A549 (cell line): Measurements from ENCODE around the gene DNAJC10. TPM values are rescaled to one million over a fixed set of nuclear protein-coding genes. Genes with fewer than 3 reads are reported as not detected.

Experiments
- ATAC-seq, 2 experiments: fragments of 200-7000 bp in 1 of 2; fragments of >200 bp in 1 of 2; cut with Nextera tagmentation in 1 of 2; cut with Tn5 transposase in 1 of 2; 3 replicates each; pipeline versions ENCODE4 v1.8.0 to v1.9.1; 2018 to 2020; ENCODE audit warnings: mild to moderate bottlenecking in 1 of 2, moderate library complexity in 1 of 2
- CTCF ChIA-PET: fragments of 300-600 bp; sonication (Branson Sonifier 250); formaldehyde crosslinking; extraction: SDS; loops from one replicate; lab custom pipeline; 2021; ENCODE audit warnings: antibody characterized with exemption, inconsistent platforms; lab: Yijun Ruan, JAX
- POLR2A ChIA-PET: fragments of 350-600 bp; formaldehyde crosslinking; extraction: SDS; loops from one replicate; lab custom pipeline; 2021; ENCODE audit warnings: antibody characterized with exemption, inconsistent platforms; lab: Yijun Ruan, JAX
- DNase-seq, 2 experiments: peaks; one replicate each; pipeline versions ENCODE4 v3.0.0 to v3.0.0-alpha.2; 2011 to 2016; ENCODE audit warnings: low read depth in 1 of 2, low spot score in 1 of 2
- FAIRE-seq: peaks from 2 replicates; lab custom pipeline; 2011; peaks lifted over from hg19 to GRCh38; lab: Jason Lieb, UNC
- H3K27ac ChIP-seq, 2 experiments: fragments of >200 bp; sonication (Bioruptor Twin); formaldehyde crosslinking; 3 replicates each; pipeline ENCODE4 v1.5.1; 2016 to 2017
- H3K4me1 ChIP-seq: fragments of >200 bp; sonication (Bioruptor Twin); formaldehyde crosslinking; 3 replicates; pipeline ENCODE4 v1.6.1; 2016
- H3K4me2 ChIP-seq: fragments of >200 bp; sonication (Bioruptor Twin); formaldehyde crosslinking; 3 replicates; pipeline ENCODE4 v1.6.1; 2016
- H3K4me3 ChIP-seq: fragments of >200 bp; sonication (Bioruptor Twin); formaldehyde crosslinking; 3 replicates; pipeline ENCODE4 v1.5.1; 2016
- H3K9me3 ChIP-seq: fragments of >200 bp; sonication (Bioruptor Twin); formaldehyde crosslinking; 3 replicates; pipeline ENCODE4 v1.6.1; 2016
- BHLHE40 ChIP-seq: IDR thresholded peaks from 2 replicates; pipeline ENCODE4 v1.6.1; 2012; ENCODE audit warnings: low read depth, low read length, inconsistent platforms
- CBX8 ChIP-seq: fragments of 200-600 bp; sonication (generic); IDR thresholded peaks from 2 replicates; pipeline ENCODE4 v1.6.1; 2016
- CEBPB ChIP-seq, 2 experiments: fragments of >200 bp in 1 of 2; sonication (Bioruptor Twin) in 1 of 2; formaldehyde crosslinking in 1 of 2; IDR thresholded peaks; 2 replicates each; pipeline ENCODE4 v1.6.1; 2012 to 2016
- CHD4 ChIP-seq: fragments of 200-600 bp; sonication (generic); IDR thresholded peaks from 2 replicates; pipeline ENCODE4 v1.6.1; 2016; ENCODE audit warnings: antibody characterized with exemption, mild to moderate bottlenecking, borderline replicate concordance
- ESRRA ChIP-seq: fragments of 150-350 bp; IDR thresholded peaks from 2 replicates; pipeline ENCODE4 v1.6.1; 2014; ENCODE audit warnings: mild to moderate bottlenecking, low read length, borderline replicate concordance
- FOSB ChIP-seq: fragments of 250-450 bp; sonication (Bioruptor Pico); IDR thresholded peaks from 2 replicates; pipeline ENCODE4 v1.5.0; 2020; ENCODE audit warnings: mild to moderate bottlenecking, moderate library complexity
- FOSL2 ChIP-seq, 2 experiments: fragments of 450-650 bp in 1 of 2; fragments of >200 bp in 1 of 2; sonication (Bioruptor Twin) in 1 of 2; formaldehyde crosslinking; IDR thresholded peaks; 2 replicates each; pipeline versions ENCODE4 v1.5.0 to v1.6.1; 2016 to 2020; ENCODE audit warnings: mild to moderate bottlenecking in 1 of 2, moderate library complexity in 1 of 2
- GATA3 ChIP-seq: IDR thresholded peaks from 2 replicates; pipeline ENCODE4 v1.6.1; 2012; ENCODE audit warnings: borderline replicate concordance
- HEYL ChIP-seq: fragments of 250-450 bp; sonication (Bioruptor Pico); IDR thresholded peaks from 2 replicates; pipeline ENCODE4 v1.8.0; 2021; ENCODE audit warnings: mild to moderate bottlenecking, moderate library complexity
- HOXA7 ChIP-seq: fragments of 250-450 bp; sonication (Bioruptor Pico); IDR thresholded peaks from 2 replicates; pipeline ENCODE4 v1.5.0; 2020; ENCODE audit warnings: mild to moderate bottlenecking, moderate library complexity
- MAFK ChIP-seq: fragments of 450-650 bp; IDR thresholded peaks from 2 replicates; pipeline ENCODE4 v1.6.1; 2014; ENCODE audit not compliant: partially characterized antibody
- NFE2L2 ChIP-seq: fragments of 150-350 bp; conservative IDR thresholded peaks from 2 replicates; pipeline ENCODE4 v1.6.1; 2014; ENCODE audit warnings: low read length
- NPAS2 ChIP-seq: fragments of 250-450 bp; sonication (Bioruptor Pico); IDR thresholded peaks from 2 replicates; pipeline ENCODE4 v1.8.0; 2022; ENCODE audit warnings: mild to moderate bottlenecking, moderate library complexity, borderline replicate concordance
- PHF8 ChIP-seq: fragments of 200-600 bp; sonication (generic); IDR thresholded peaks from 2 replicates; pipeline ENCODE4 v1.6.1; 2016; ENCODE audit warnings: low read depth, mild to moderate bottlenecking, antibody characterized with exemption, moderate library complexity, borderline replicate concordance
- POLR2A ChIP-seq: IDR thresholded peaks from 2 replicates; pipeline ENCODE4 v1.6.1; 2012; ENCODE audit warnings: mild to moderate bottlenecking, low read length
- RAD21 ChIP-seq, 2 experiments: fragments of >200 bp in 1 of 2; sonication (Bioruptor Twin) in 1 of 2; formaldehyde crosslinking in 1 of 2; IDR thresholded peaks in 1 of 2; conservative IDR thresholded peaks in 1 of 2; 2 replicates in 1 of 2; 3 replicates in 1 of 2; pipeline ENCODE4 v1.6.1; 2012 to 2018; ENCODE audit warnings: inconsistent platforms in 1 of 2
- RCOR1 ChIP-seq: fragments of 150-350 bp; IDR thresholded peaks from 2 replicates; pipeline ENCODE4 v1.6.1; 2014; ENCODE audit warnings: antibody characterized with exemption, low read length, low read depth
- TFCP2L1 ChIP-seq: fragments of 250-450 bp; sonication (Bioruptor Pico); IDR thresholded peaks from 2 replicates; pipeline ENCODE4 v1.5.0; 2021; ENCODE audit warnings: mild to moderate bottlenecking
- ZFP36 ChIP-seq: fragments of 450-650 bp; IDR thresholded peaks from 2 replicates; pipeline ENCODE4 v1.6.1; 2014; ENCODE audit warnings: borderline replicate concordance; ENCODE audit not compliant: partially characterized antibody
- ZNF302 ChIP-seq: fragments of 250-450 bp; sonication (Bioruptor Pico); IDR thresholded peaks from 2 replicates; pipeline ENCODE4 v1.9.0; 2021; ENCODE audit warnings: inconsistent platforms, mild to moderate bottlenecking, moderate library complexity
- ZSCAN20 ChIP-seq: fragments of 250-450 bp; sonication (Bioruptor Pico); IDR thresholded peaks from 2 replicates; pipeline ENCODE4 v1.8.0; 2022; ENCODE audit warnings: mild to moderate bottlenecking, moderate library complexity
- WGBS: methylation state at CpG from one replicate; pipeline ENCODE4 v1.1.6; 2017; ENCODE audit errors: missing lambda C conversion rate; 5-methylcytosine and 5-hydroxymethylcytosine counted together
- polyA plus RNA-seq, 4 experiments: library from polyadenylated mRNA; depleted of rRNA in 3 of 4; stranded (reverse); fragments of >200 nt; fragmentation: RNase III in 1 of 4; extraction: RNeasy Plus Mini Kit Qiagen cat#74134 plus additional on column Dnase treatment in 1 of 4; gene quantifications; 2 replicates in 3 of 4; 3 replicates in 1 of 4; pipeline ENCODE4 v1.2.3, GENCODE V29; 2011 to 2017
- TF ChIP-seq, protein P1 (sequence below): fragments of >200 bp; sonication (Bioruptor Twin); formaldehyde crosslinking; IDR thresholded peaks from 3 replicates; pipeline ENCODE4 v1.5.1; 2016
- TF ChIP-seq, protein P2 (sequence below): fragments of 150-350 bp; IDR thresholded peaks from 2 replicates; pipeline ENCODE4 v1.6.1; 2014; ENCODE audit warnings: low read depth, mild to moderate bottlenecking, low read length
- TF ChIP-seq, protein P3 (sequence below): fragments of >200 bp; sonication (Bioruptor Twin); formaldehyde crosslinking; IDR thresholded peaks from 3 replicates; pipeline ENCODE4 v1.6.1; 2016
- TF ChIP-seq, protein P4 (sequence below): IDR thresholded peaks from 2 replicates; pipeline ENCODE4 v1.6.1; 2012

The DNAJC10 gene
- polyA plus RNA-seq, 2 of the 4 experiments (the other 2 are of a cell fraction), result 64.1 to 126 TPM

DNA sequence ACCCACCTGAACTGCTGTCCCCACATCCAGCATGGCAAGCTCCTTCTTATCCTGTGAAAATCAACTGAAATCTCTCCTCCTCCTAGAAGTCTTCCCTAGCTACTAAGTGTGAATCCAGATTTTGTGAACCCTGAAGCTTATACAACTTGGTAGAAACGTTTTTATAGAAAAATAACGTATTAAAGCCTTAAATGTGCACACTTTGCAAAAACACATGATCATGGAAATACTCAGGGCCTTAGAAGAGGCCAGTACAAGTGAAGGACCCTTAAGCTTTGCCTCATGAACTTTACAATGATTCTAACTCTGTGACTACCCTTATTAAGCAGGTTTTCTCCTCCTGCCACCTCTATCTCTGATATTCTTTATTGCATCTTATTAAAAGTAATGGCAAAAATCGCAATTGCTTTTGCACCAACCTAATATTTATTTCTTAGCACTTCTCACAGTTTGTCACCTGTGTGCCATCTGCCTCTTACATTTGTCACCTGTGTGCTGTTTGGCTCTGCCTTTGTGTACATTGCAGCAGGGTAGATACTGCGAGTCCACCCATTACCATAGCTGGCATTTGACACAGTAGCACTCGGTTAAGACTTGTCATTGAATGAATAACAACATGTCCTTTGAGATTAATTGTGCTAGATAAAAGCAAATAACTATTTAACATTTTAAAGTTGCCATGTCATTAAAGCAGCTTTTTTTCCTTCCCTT lies 108.2 kb downstream of the DNAJC10 start:
- POLR2A ChIA-PET, result no interaction called here

DNA sequence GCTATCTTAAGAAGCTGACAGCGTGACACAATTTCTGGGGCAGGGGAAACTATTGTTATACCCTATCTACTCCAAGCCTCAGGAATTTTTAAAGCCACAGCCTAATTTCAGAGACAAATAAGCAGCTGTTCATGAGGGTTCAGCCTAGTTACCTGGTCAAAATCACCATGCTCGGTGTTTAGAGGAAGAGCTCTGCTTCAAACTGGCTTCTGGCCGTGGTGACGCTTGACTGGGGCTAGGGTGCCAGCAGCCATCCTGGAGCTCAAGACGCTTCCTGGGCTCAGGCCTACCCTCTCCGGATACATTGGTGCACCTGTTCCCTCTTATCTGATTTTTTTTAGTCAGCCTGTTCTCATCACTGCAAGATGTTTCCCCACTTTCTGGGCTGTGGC lies 108.7 kb downstream of the DNAJC10 start:
- CTCF ChIA-PET, result interaction anchor here (1.0 to 1.2 kb wide), 2 partner anchors 81 to 155 kb away, joined by 3 to 4 read pairs; no protein-coding TSS in a partner anchor
- 60% methylated on average over 6 of the region's 6 CpGs for WGBS
- Histone ChIP-seq H3K9me3 (no peaks in the 10 kb centered on the region), H3K4me3 (no peak overlapping the region), H3K4me1 (no peaks in the 10 kb centered on the region), H3K27ac (no peak overlapping the region), H3K4me2 (no peak overlapping the region)
- no peak for DNase-seq
- POLR2A ChIA-PET, result no interaction called here
- ATAC-seq, result no peak
- TF ChIP-seq HOXA7 (CRISPR knock-in tag) (no peak), TFCP2L1 (no peak), ESRRA (no peak), RAD21 (conservative IDR thresholded peaks at IDR 0.05 in 1 of 2, IDR thresholded peaks at IDR 0.05 in 1 of 2) (no peak), NPAS2 (no peak), CBX8 (no peak), POLR2A (no peak), CEBPB (IDR thresholded peaks at IDR 0.05) (no peak), RCOR1 (no peak), MAFK (no peak), NFE2L2 (no peak), PHF8 (no peak)
- TF ChIP-seq, protein P1, sequence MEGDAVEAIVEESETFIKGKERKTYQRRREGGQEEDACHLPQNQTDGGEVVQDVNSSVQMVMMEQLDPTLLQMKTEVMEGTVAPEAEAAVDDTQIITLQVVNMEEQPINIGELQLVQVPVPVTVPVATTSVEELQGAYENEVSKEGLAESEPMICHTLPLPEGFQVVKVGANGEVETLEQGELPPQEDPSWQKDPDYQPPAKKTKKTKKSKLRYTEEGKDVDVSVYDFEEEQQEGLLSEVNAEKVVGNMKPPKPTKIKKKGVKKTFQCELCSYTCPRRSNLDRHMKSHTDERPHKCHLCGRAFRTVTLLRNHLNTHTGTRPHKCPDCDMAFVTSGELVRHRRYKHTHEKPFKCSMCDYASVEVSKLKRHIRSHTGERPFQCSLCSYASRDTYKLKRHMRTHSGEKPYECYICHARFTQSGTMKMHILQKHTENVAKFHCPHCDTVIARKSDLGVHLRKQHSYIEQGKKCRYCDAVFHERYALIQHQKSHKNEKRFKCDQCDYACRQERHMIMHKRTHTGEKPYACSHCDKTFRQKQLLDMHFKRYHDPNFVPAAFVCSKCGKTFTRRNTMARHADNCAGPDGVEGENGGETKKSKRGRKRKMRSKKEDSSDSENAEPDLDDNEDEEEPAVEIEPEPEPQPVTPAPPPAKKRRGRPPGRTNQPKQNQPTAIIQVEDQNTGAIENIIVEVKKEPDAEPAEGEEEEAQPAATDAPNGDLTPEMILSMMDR, result no peak
- FAIRE-seq, result no peak

More for the DNA sequence above, 108.2 kb downstream of the DNAJC10 start:
- TF ChIP-seq ZSCAN20, result no peak
- no peak for TF ChIP-seq HEYL
- TF ChIP-seq, protein P2, sequence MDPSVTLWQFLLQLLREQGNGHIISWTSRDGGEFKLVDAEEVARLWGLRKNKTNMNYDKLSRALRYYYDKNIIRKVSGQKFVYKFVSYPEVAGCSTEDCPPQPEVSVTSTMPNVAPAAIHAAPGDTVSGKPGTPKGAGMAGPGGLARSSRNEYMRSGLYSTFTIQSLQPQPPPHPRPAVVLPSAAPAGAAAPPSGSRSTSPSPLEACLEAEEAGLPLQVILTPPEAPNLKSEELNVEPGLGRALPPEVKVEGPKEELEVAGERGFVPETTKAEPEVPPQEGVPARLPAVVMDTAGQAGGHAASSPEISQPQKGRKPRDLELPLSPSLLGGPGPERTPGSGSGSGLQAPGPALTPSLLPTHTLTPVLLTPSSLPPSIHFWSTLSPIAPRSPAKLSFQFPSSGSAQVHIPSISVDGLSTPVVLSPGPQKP, result no peak
- TF ChIP-seq POLR2A, result no peak
- TF ChIP-seq, protein P3, sequence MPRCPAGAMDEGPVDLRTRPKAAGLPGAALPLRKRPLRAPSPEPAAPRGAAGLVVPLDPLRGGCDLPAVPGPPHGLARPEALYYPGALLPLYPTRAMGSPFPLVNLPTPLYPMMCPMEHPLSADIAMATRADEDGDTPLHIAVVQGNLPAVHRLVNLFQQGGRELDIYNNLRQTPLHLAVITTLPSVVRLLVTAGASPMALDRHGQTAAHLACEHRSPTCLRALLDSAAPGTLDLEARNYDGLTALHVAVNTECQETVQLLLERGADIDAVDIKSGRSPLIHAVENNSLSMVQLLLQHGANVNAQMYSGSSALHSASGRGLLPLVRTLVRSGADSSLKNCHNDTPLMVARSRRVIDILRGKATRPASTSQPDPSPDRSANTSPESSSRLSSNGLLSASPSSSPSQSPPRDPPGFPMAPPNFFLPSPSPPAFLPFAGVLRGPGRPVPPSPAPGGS, result no peak
- TF ChIP-seq CHD4, result no peak
- TF ChIP-seq RAD21 (conservative IDR thresholded peaks at IDR 0.05 in 1 of 2, IDR thresholded peaks at IDR 0.05 in 1 of 2), result no peak
- TF ChIP-seq MAFK, result peak; percentile 46
- no peak overlapping the region for H3K4me2 ChIP-seq
- H3K4me3 ChIP-seq, result no peak overlapping the region
- ATAC-seq (no peak), DNase-seq (no peak), FAIRE-seq (no peak)
- CTCF ChIA-PET, result interaction anchor here (0.7 to 1.2 kb wide), 3 partner anchors 20 to 156 kb away, joined by 3 to 4 read pairs (median 3); no protein-coding TSS in a partner anchor
- no peak overlapping the region for H3K27ac ChIP-seq
- no peaks in the 10 kb centered on the region for H3K4me1 ChIP-seq
- 40% methylated on average over 5 of the region's 5 CpGs for WGBS
- no peaks in the 10 kb centered on the region for H3K9me3 ChIP-seq

DNA sequence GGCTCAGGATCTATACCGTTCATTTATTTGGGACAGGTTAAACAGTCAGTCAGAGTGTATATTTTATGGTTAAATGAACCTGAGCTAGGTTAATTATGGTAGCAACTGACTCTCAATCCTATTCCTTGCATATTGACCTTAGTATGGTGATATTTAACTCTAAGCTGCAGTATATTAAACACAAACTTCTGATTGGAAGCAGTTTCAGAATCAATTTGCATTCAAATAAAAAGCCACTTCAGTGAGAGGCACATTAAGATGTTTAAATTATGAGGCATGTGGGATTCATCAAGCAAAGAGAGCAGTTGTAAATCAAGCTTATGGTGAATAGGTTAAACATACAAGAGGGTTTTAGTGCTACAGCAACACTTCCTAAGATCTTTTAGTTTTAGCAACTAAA lies 110.0 kb downstream of the DNAJC10 start:
- TF ChIP-seq HOXA7 (CRISPR knock-in tag) (no peak), BHLHE40 (no peak), FOSB (CRISPR knock-in tag) (no peak), ZNF302 (CRISPR knock-in tag) (no peak), FOSL2 (IDR thresholded peaks at IDR 0.05) (no peak), FOSL2 (CRISPR knock-in tag; IDR thresholded peaks at IDR 0.05) (no peak), GATA3 (no peak), ZFP36 (no peak), PHF8 (no peak)
- TF ChIP-seq, protein P4, sequence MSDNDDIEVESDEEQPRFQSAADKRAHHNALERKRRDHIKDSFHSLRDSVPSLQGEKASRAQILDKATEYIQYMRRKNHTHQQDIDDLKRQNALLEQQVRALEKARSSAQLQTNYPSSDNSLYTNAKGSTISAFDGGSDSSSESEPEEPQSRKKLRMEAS, result no peak
- WGBS, result 36% methylated on average over 1 of the region's 1 CpG
- ATAC-seq, result no peak
- no peak for FAIRE-seq
- Histone ChIP-seq H3K9me3 (no peaks in the 10 kb centered on the region), H3K4me1 (no peaks in the 10 kb centered on the region), H3K4me2 (no peak overlapping the region), H3K27ac (no peak overlapping the region), H3K4me3 (no peak overlapping the region)
- no peak for DNase-seq
- POLR2A ChIA-PET, result interaction anchor here (0.6 kb wide), 1 partner anchor 8 kb away, joined by 3 read pairs; no protein-coding TSS in a partner anchor
- CTCF ChIA-PET, result no interaction called here
